ENCODE results near the gene CCNO. TPM values are rescaled to one million over a fixed set of nuclear protein-coding genes. Genes with fewer than 3 reads are reported as not detected.

Gene CCNO
- total and polyA plus RNA-seq, 4 donors: 3.2 to 8.5 (median 5.0) TPM

GRCh38 chr5:55258339-55258738, 24.9 kb upstream of the CCNO start:
- no peak for ATAC-seq (ENCODE audit: insufficient read depth, low FRiP score)
- H3K9me3 ChIP-seq (ENCODE audit: control insufficient read depth in 4 of 4, insufficient read depth in 3 of 4, low read length in 3 of 4): no peaks in the 10 kb centered on the region
- TF ChIP-seq CTCF (IDR thresholded peaks at IDR 0.05; ENCODE audit: control extremely low read depth, extremely low read depth): no peak
- H3K27me3 ChIP-seq (ENCODE audit: control insufficient read depth in 3 of 3, insufficient read depth in 3 of 3, low read length in 2 of 3): no peaks in the 10 kb centered on the region
- no peak overlapping the region for H3K4me3 ChIP-seq
- DNase-seq: no peak
- 95 to 97% methylated on average over 3 of the region's 3 CpGs for WGBS, 2 donors
- H3K4me1 ChIP-seq (ENCODE audit: control insufficient read depth in 5 of 5, insufficient read depth in 5 of 5, low read length in 5 of 5): no peaks in the 10 kb centered on the region
- H3K9ac ChIP-seq (ENCODE audit: insufficient read depth in 1 of 2, low read length in 2 of 2): no peak overlapping the region
- H3K27ac ChIP-seq (ENCODE audit: low read depth in 1 of 2, low read length in 1 of 2): no peak overlapping the region
- H3K36me3 ChIP-seq (ENCODE audit: control insufficient read depth in 4 of 4, insufficient read depth in 4 of 4, low read length in 4 of 4): peaks cover 10 to 40% (median 31%) of the 10 kb centered on the region in 4 donors

- Histone ChIP-seq H3K4me3 (no peak overlapping the region), H3K36me3 (ENCODE audit: control insufficient read depth in 4 of 4, insufficient read depth in 4 of 4, low read length in 4 of 4) (peaks cover 7 to 31% (median 21%) of the 10 kb centered on the region in 4 donors), H3K9me3 (ENCODE audit: control insufficient read depth in 4 of 4, insufficient read depth in 3 of 4, low read length in 3 of 4) (no peaks in the 10 kb centered on the region), H3K9ac (ENCODE audit: insufficient read depth in 1 of 2, low read length in 2 of 2) (no peak overlapping the region), H3K27ac (ENCODE audit: low read depth in 1 of 2, low read length in 1 of 2) (no peak overlapping the region), H3K4me1 (ENCODE audit: control insufficient read depth in 5 of 5, insufficient read depth in 5 of 5, low read length in 5 of 5) (no peaks in the 10 kb centered on the region), H3K27me3 (ENCODE audit: control insufficient read depth in 3 of 3, insufficient read depth in 3 of 3, low read length in 2 of 3) (no peaks in the 10 kb centered on the region)
- ATAC-seq (ENCODE audit: insufficient read depth, low FRiP score) (no peak), DNase-seq (no peak)
- no peak for TF ChIP-seq CTCF (IDR thresholded peaks at IDR 0.05; ENCODE audit: control extremely low read depth, extremely low read depth)
- WGBS, 2 donors: 93 to 99% methylated on average over 4 of the region's 4 CpGs
Measured at GRCh38 chr5:55254802-55255201, 21.4 kb upstream of the CCNO start.

- Histone ChIP-seq H3K4me1 (ENCODE audit: control insufficient read depth in 5 of 5, insufficient read depth in 5 of 5, low read length in 5 of 5) (no peaks in the 10 kb centered on the region), H3K27ac (ENCODE audit: low read depth in 1 of 2, low read length in 1 of 2) (no peak overlapping the region), H3K4me3 (no peak overlapping the region), H3K36me3 (ENCODE audit: control insufficient read depth in 4 of 4, insufficient read depth in 4 of 4, low read length in 4 of 4) (peaks cover under 1 to 10% (median 5%) of the 10 kb centered on the region in 4 donors), H3K27me3 (ENCODE audit: control insufficient read depth in 3 of 3, insufficient read depth in 3 of 3, low read length in 2 of 3) (no peaks in the 10 kb centered on the region), H3K9me3 (ENCODE audit: control insufficient read depth in 4 of 4, insufficient read depth in 3 of 4, low read length in 3 of 4) (peaks cover 0 to 5% (median 2%) of the 10 kb centered on the region in 4 donors), H3K9ac (ENCODE audit: insufficient read depth in 1 of 2, low read length in 2 of 2) (no peak overlapping the region)
- 62 to 80% methylated on average over 1 of the region's 1 CpG for WGBS, 2 donors
- ATAC-seq (ENCODE audit: insufficient read depth, low FRiP score) (no peak), DNase-seq (no peak)
- TF ChIP-seq CTCF (IDR thresholded peaks at IDR 0.05; ENCODE audit: control extremely low read depth, extremely low read depth): no peak
Measured at GRCh38 chr5:55250064-55250463, 16.7 kb upstream of the CCNO start.

- ATAC-seq (ENCODE audit: insufficient read depth, low FRiP score) (no peak), DNase-seq (peak; percentile 61 to 80 (median 62))
Measured at GRCh38 chr5:55241746-55242145, 8.3 kb upstream of the CCNO start.

More at GRCh38 chr5:55241746-55242145, 8.3 kb upstream of the CCNO start:
- H3K9ac ChIP-seq (ENCODE audit: insufficient read depth in 1 of 2, low read length in 2 of 2): no peak overlapping the region
- H3K27me3 ChIP-seq (ENCODE audit: control insufficient read depth in 3 of 3, insufficient read depth in 3 of 3, low read length in 2 of 3): peaks cover 0 to 25% (median 19%) of the 10 kb centered on the region in 3 donors
- 53 to 83% methylated on average over 4 of the region's 4 CpGs for WGBS, 2 donors
- TF ChIP-seq CTCF (IDR thresholded peaks at IDR 0.05; ENCODE audit: control extremely low read depth, extremely low read depth): no peak
- H3K4me1 ChIP-seq (ENCODE audit: control insufficient read depth in 5 of 5, insufficient read depth in 5 of 5, low read length in 5 of 5): no peaks in the 10 kb centered on the region
- no peak overlapping the region for H3K4me3 ChIP-seq
- no peaks in the 10 kb centered on the region for H3K36me3 ChIP-seq (ENCODE audit: control insufficient read depth in 4 of 4, insufficient read depth in 4 of 4, low read length in 4 of 4)
- no peak overlapping the region for H3K27ac ChIP-seq (ENCODE audit: low read depth in 1 of 2, low read length in 1 of 2)
- H3K9me3 ChIP-seq (ENCODE audit: control insufficient read depth in 4 of 4, insufficient read depth in 3 of 4, low read length in 3 of 4): peaks cover 0 to 3% (median 0%) of the 10 kb centered on the region in 4 donors
